GM10266 (cell line): ENCODE results near the gene NISCH.

ENCODE experiments used
- DNase-seq: peaks from one replicate; pipeline ENCODE4 v3.0.0; 2012; ENCODE audit errors: extremely low spot score
- CTCF ChIP-seq: IDR thresholded peaks from 2 replicates; pipeline ENCODE4 v1.5.1; 2012; ENCODE audit warnings: mild to moderate bottlenecking, low read depth; ENCODE audit not compliant: control insufficient read depth, insufficient read depth; ENCODE audit errors: missing control alignments

Gene NISCH

GRCh38 chr3:52518723-52519444, 63.5 kb downstream of the NISCH start:
- no peak for TF ChIP-seq CTCF
- no peak for DNase-seq

- DNase-seq = no peak
- no peak for TF ChIP-seq CTCF
Observed at GRCh38 chr3:52519445-52520140, 64.2 kb downstream of the NISCH start.

- DNase-seq = no peak
- no peak for TF ChIP-seq CTCF
Observed at GRCh38 chr3:52520141-52520667, 64.8 kb downstream of the NISCH start.

GRCh38 chr3:52520716-52521487, 65.5 kb downstream of the NISCH start:
- no peak for TF ChIP-seq CTCF
- no peak for DNase-seq

GRCh38 chr3:52521488-52521824, 66.1 kb downstream of the NISCH start:
- no peak for DNase-seq
- TF ChIP-seq CTCF = no peak

GRCh38 chr3:52521881-52522650, 66.7 kb downstream of the NISCH start:
- no peak for TF ChIP-seq CTCF
- no peak for DNase-seq
